ENCODE measurements around the gene RAB3GAP2.
"Not testable (repeated sequence)": the region's sequence is repeated elsewhere in the genome, so short reads cannot be mapped to it uniquely, and the experiment has no call there.

The RAB3GAP2 gene

DNA sequence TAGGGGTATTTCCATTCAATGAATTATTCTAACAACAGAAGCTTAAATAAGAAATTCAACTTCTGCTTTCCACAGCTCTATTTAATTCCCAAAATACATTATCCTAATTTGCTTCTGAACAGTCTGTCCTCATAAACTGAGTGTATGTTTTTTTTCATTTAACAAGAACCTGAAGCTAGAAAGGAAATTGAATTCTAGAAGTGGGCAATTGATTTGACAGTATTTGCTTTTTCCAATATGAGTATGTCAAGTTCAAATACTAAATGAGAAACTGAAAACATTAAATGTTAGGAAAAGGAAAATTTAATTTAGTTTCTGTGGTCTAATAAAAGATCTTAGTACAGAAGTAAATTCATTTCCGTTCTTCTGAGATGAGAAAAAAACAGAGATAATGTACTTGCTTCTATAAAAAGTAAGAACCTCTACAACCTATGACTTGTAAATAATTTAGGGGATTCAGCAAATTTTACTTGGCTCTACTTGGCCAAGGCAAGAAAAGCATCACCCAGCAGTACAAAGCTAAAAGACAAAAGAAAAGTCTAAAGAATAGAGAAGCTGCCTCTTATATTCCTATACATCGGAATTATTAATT is 31.1 kb downstream of the RAB3GAP2 start:
- DNase-seq (ENCODE audit: low read depth, low spot score): no peak
- H3K4me3 ChIP-seq (ENCODE audit: low read depth, low read length): no peak overlapping the region

DNA sequence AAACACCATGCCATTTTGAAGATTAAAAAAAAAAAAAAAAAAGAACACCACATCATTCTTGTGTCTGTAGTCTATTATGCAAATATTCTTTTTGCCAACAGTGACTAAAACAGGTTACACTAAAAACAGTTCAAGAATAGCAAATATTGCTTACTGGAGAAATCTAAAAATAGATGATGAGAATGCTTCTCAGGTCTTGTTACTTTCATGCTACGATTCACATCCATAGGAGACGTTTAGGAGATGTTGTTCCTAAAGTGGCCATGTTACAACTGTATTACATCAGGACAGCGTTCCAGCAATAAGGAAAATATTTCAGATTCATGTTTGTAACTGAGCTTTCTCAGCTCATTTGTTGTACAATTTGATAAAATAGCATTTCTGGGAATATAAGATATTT is 32.3 kb downstream of the RAB3GAP2 start:
- no peak for TF ChIP-seq CTCF (IDR thresholded peaks at IDR 0.05; ENCODE audit: low read depth, low read length)
- in situ Hi-C loops (cut with HindIII; ENCODE audit: low sequenced_read_pairs): no loop called here
- DNase-seq (ENCODE audit: low read depth, low spot score): no peak
- no peak overlapping the region for H3K4me3 ChIP-seq (ENCODE audit: low read depth, low read length)

More for the DNA sequence above, 31.1 kb downstream of the RAB3GAP2 start:
- in situ Hi-C loops (cut with HindIII; ENCODE audit: low sequenced_read_pairs): no loop called here
- no peak for TF ChIP-seq CTCF (IDR thresholded peaks at IDR 0.05; ENCODE audit: low read depth, low read length)

DNA sequence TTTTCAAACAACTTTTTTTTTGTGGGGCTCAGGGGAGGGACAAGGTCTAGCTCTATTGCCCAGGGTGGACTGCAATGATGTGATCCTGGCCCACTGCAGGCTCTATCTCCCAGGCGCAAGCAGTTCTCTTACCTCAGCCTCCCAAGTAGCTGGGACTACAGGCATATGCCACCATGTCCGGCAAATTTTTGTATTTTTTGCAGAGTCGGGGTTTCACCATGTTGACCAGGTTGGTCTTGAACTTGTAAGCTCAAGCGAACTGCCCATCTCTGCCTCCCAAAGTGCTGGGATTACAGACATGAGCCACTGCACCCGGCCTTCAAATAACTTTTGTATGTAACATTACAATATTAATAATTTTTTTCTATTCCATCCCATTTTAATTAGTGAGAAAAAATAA is 33.0 kb downstream of the RAB3GAP2 start:
- DNase-seq (ENCODE audit: low read depth, low spot score): no peak
- in situ Hi-C loops (cut with HindIII; ENCODE audit: low sequenced_read_pairs): no loop called here
- H3K4me3 ChIP-seq (ENCODE audit: low read depth, low read length): no peak overlapping the region
- no peak for TF ChIP-seq CTCF (IDR thresholded peaks at IDR 0.05; ENCODE audit: low read depth, low read length)

DNA sequence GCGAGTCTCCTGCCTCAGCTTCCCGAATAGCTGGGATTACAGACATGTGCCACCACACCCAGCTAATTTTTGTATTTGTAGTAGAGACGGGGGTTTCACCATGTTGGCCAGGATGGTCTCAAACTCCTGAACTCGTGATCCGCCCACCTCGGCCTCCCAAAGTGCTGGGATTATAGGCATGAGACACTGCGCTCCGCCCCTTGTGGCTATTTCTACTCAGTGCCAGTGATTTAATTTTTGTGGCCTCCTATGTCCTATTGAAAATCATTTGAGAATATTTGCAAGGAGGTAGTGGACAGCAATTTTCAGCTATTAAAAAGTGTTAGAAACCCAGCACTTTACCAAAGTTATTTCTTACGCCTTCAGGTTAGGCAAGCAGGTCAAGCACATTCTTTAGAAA is 36.0 kb downstream of the RAB3GAP2 start:
- H3K4me3 ChIP-seq (ENCODE audit: low read depth, low read length); DNase-seq (ENCODE audit: low read depth, low spot score); in situ Hi-C loops (cut with HindIII; ENCODE audit: low sequenced_read_pairs): not testable (repeated sequence)

DNA sequence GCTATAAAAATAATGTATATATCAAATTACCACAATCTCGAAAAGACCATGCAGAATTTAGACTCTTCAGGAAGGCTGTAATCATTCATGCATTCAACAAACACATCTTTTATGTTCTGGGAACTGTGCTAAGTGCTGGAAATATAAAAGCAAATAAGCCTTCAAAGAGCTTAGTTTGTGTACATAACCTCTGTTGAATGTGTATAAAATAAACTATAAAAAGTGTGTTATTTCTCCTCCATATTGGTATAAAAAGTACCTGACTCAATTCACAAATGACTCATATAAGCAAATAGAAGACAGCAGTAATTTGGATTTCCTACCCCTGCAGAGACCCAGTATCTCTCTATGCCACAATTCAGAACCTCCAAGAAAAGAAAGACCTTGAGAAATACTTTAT is 36.8 kb downstream of the RAB3GAP2 start:
- in situ Hi-C loops (cut with HindIII; ENCODE audit: low sequenced_read_pairs): no loop called here
- no peak overlapping the region for H3K4me3 ChIP-seq (ENCODE audit: low read depth, low read length)
- peak; percentile 23 for DNase-seq (ENCODE audit: low read depth, low spot score)
- no peak for TF ChIP-seq CTCF (IDR thresholded peaks at IDR 0.05; ENCODE audit: low read depth, low read length)

DNA sequence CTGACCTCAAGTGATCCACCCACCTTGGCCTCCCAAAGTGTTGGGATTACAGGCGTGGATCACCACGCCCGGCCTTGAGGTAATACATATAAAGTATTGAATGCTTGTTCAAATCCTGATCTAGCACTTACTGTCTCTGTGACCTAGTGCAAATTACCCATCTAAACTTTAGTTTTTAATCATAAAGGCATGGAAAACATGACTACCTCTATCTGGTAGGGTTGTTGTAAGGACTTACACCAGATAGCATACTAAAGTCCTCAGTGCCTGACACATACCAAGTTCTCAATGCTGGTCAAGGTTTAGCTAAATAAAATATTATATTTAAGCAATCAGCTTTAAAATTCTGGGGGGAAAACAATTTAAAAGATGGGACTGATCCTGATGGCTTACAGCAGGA is 38.3 kb downstream of the RAB3GAP2 start:
- no peak for DNase-seq (ENCODE audit: low read depth, low spot score)
- no peak for TF ChIP-seq CTCF (IDR thresholded peaks at IDR 0.05; ENCODE audit: low read depth, low read length)
- in situ Hi-C loops (cut with HindIII; ENCODE audit: low sequenced_read_pairs): no loop called here

GRCh38 chr1:220229771-220230170 is 42.5 kb downstream of the RAB3GAP2 start:
- no peak for TF ChIP-seq CTCF (IDR thresholded peaks at IDR 0.05; ENCODE audit: low read depth, low read length)
- in situ Hi-C loops (cut with HindIII; ENCODE audit: low sequenced_read_pairs): no loop called here
- no peak overlapping the region for H3K4me3 ChIP-seq (ENCODE audit: low read depth, low read length)
- DNase-seq (ENCODE audit: low read depth, low spot score): no peak

More for the DNA sequence above, 38.3 kb downstream of the RAB3GAP2 start:
- no peak overlapping the region for H3K4me3 ChIP-seq (ENCODE audit: low read depth, low read length)

Data from astrocyte of the spinal cord (primary cell).